GM12801 (cell line): ENCODE results near the gene CDKN2B-AS1.

Source experiments
- CTCF ChIP-seq: IDR thresholded peaks from one replicate; pipeline ENCODE4 v1.5.1; 2011; ENCODE audit warnings: control low read depth; ENCODE audit not compliant: insufficient read length; ENCODE audit errors: extremely low read depth

The CDKN2B-AS1 gene

GRCh38 chr9:21967169-21967568 is 27.4 kb upstream of the CDKN2B-AS1 start:
- TF ChIP-seq CTCF = no peak

GRCh38 chr9:21967702-21968101 is 26.9 kb upstream of the CDKN2B-AS1 start:
- no peak for TF ChIP-seq CTCF

GRCh38 chr9:21968331-21969010 is 26.1 kb upstream of the CDKN2B-AS1 start:
- TF ChIP-seq CTCF = no peak

- TF ChIP-seq CTCF = no peak
These were observed 25.3 kb upstream of the CDKN2B-AS1 start for GRCh38 chr9:21969011-21969940.

GRCh38 chr9:21969951-21970799 is 24.4 kb upstream of the CDKN2B-AS1 start:
- TF ChIP-seq CTCF = no peak

- TF ChIP-seq CTCF = no peak
These were observed 23.6 kb upstream of the CDKN2B-AS1 start for GRCh38 chr9:21970800-21971640.
